ENCODE data around the gene GPC3.

Gene GPC3

GRCh38 chrX:133677123-133678063, 308.0 kb downstream of the GPC3 start:
- TF ChIP-seq USF1 (IDR thresholded peaks at IDR 0.05): no peak
- no peak for TF ChIP-seq TCF12 (IDR thresholded peaks at IDR 0.05; ENCODE audit: low read depth)

- no peak for TF ChIP-seq ZBTB7A (IDR thresholded peaks at IDR 0.05; ENCODE audit: low read depth)
- TF ChIP-seq FOXM1 (IDR thresholded peaks at IDR 0.05; ENCODE audit: borderline replicate concordance, low read depth): no peak
- no peak for TF ChIP-seq EGR1 (IDR thresholded peaks at IDR 0.05)
- TF ChIP-seq CREB1 (IDR thresholded peaks at IDR 0.05; ENCODE audit: low read depth): no peak
- TF ChIP-seq USF1 (IDR thresholded peaks at IDR 0.05): no peak
- no peak for TF ChIP-seq CEBPB (IDR thresholded peaks at IDR 0.05)
- TF ChIP-seq TCF12 (IDR thresholded peaks at IDR 0.05; ENCODE audit: low read depth): no peak
- TF ChIP-seq REST (IDR thresholded peaks at IDR 0.05; ENCODE audit: low read depth): no peak
- TF ChIP-seq YY1 (IDR thresholded peaks at IDR 0.05; ENCODE audit: low read depth): no peak
- TF ChIP-seq MAX (IDR thresholded peaks at IDR 0.05): no peak
- no peak for TF ChIP-seq RAD21 (IDR thresholded peaks at IDR 0.05; ENCODE audit: low read depth)
- no peak for TF ChIP-seq EP300 (IDR thresholded peaks at IDR 0.05; ENCODE audit: borderline replicate concordance)
- no peak for TF ChIP-seq TEAD4 (IDR thresholded peaks at IDR 0.05)
- TF ChIP-seq TAF1 (IDR thresholded peaks at IDR 0.05; ENCODE audit: low read depth): no peak
- TF ChIP-seq NFIC (IDR thresholded peaks at IDR 0.05): no peak
Measured at GRCh38 chrX:133676344-133677122, 308.9 kb downstream of the GPC3 start.

GRCh38 chrX:133674726-133675470, 310.5 kb downstream of the GPC3 start:
- TF ChIP-seq TAF1 (IDR thresholded peaks at IDR 0.05; ENCODE audit: low read depth) (no peak), FOXM1 (IDR thresholded peaks at IDR 0.05; ENCODE audit: borderline replicate concordance, low read depth) (no peak), EP300 (IDR thresholded peaks at IDR 0.05; ENCODE audit: borderline replicate concordance) (no peak), REST (IDR thresholded peaks at IDR 0.05; ENCODE audit: low read depth) (no peak), TEAD4 (IDR thresholded peaks at IDR 0.05) (no peak), CEBPB (IDR thresholded peaks at IDR 0.05) (no peak), TCF12 (IDR thresholded peaks at IDR 0.05; ENCODE audit: low read depth) (no peak), YY1 (IDR thresholded peaks at IDR 0.05; ENCODE audit: low read depth) (no peak), RAD21 (IDR thresholded peaks at IDR 0.05; ENCODE audit: low read depth) (no peak), ZBTB7A (IDR thresholded peaks at IDR 0.05; ENCODE audit: low read depth) (no peak), EGR1 (IDR thresholded peaks at IDR 0.05) (no peak), CREB1 (IDR thresholded peaks at IDR 0.05; ENCODE audit: low read depth) (no peak), NFIC (IDR thresholded peaks at IDR 0.05) (no peak), USF1 (IDR thresholded peaks at IDR 0.05) (no peak), MAX (IDR thresholded peaks at IDR 0.05) (no peak)

GRCh38 chrX:133670383-133670782, 315.0 kb downstream of the GPC3 start:
- TF ChIP-seq REST (IDR thresholded peaks at IDR 0.05; ENCODE audit: low read depth) (no peak), EGR1 (IDR thresholded peaks at IDR 0.05) (no peak), CREB1 (IDR thresholded peaks at IDR 0.05; ENCODE audit: low read depth) (no peak), RAD21 (IDR thresholded peaks at IDR 0.05; ENCODE audit: low read depth) (peak; percentile 78)

All from Ishikawa (cell line).